Measurements from ENCODE around the gene SMAD1.
"Not testable (repeated sequence)": the region's sequence is repeated elsewhere in the genome, so short reads cannot be mapped to it uniquely, and the experiment has no call there.

SMAD1 gene

DNA sequence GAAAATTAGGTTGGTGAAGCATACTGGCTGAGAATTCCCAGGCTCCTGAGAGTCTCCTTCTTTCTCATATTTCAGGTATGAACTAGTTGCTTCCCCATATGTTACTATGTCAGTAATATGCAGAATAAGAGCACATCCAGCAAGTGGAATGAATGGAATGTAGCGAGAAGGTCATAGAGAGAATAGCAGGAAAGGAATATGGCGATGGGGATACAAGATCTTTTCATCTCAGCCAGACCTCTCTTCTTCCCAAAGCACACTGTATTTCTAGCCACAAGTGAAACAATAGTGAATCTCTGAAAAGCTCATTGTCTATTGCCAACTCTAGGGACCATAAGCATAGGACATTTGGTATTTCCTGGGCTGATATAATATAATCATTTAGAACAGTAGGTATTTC is 82.9 kb downstream of the SMAD1 start:
- DNase-seq (ENCODE audit: low read depth): no peak

DNA sequence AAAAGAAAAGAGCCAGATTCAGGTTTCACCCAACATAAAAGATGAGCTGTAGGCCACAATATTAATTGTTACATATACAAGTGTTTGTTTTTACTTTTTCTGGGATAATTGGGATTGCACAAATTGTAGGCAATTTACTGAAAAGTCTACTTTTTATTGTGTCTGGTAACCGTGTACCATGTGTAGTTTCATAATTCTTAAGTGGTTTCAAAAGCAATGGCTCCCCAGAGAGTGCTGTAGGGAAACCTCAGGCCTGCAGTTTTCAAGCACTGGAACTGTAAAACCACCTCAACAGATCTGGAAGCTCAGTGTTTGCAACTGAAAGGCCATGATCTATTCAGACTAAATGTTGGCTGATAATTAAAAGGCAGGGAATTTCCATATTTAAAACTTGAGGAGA is 83.7 kb downstream of the SMAD1 start:
- no peak for DNase-seq (ENCODE audit: low read depth)

DNA sequence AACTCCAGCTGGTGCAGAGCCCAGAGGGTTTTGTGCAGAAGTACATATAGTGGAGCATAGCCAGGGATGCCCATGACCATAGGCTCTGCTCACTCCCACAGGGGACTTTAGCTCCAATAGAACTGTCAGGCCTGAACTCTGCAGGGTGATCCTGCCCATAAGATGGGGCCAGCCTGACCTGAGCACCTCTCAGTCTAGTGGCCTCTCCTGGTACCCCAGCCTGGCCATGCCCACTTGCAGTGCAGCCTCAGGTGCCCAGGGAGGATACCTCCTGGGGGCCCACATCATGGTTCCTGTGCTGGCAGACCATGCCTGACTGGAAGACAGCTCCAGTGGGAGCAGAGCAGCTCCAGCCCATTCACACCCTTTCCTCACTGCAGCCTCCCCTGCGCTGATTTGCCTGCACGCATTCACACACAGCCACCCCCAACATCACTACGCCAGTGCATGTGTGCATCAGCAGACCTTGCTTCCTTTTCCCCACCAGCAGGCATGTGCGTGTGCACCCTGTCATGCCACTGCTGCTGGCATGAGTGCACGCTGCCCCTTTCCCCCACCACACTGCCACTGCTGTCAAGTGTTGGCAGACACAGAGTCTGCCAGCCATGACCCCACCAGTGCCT is 84.5 kb downstream of the SMAD1 start:
- DNase-seq (ENCODE audit: low read depth): no peak

DNA sequence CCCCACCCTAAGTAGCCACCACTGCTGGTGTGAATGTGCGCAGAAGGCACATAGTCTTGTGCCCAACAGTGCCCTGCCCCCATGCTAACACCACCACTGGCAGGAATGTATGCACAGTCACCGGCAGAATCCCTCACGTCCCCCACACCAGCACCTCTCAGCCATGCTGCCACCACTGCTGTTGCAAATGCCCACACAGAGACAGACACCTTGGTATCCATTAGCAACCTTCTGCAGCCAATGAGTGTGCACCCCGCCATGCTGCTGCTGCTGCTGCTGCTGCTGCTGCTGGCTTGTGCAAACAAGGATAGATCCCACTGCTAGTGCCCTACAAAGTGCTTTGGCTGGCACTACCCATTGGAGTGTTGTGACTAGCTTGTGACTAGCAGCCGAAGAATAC is 85.1 kb downstream of the SMAD1 start:
- DNase-seq (ENCODE audit: low read depth): no peak

DNA sequence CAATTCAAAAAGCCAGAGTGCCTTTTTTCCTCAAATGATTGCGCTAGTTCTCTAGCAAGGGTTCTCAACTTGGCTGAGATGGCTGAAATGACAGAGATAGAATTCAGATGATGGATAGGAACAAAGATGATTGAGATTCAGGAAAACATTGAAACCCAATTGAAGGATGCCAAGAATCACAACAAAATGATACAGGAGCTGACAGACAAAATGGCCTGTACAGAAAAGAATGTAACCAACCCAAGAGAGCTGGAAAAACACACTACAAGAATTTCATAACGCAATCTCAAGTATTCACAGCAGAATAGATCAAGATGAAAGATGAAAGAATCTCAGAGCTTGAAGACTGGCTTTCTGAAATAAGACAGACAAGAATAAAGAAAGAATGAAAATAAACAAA is 85.9 kb downstream of the SMAD1 start:
- no peak for DNase-seq (ENCODE audit: low read depth)

DNA sequence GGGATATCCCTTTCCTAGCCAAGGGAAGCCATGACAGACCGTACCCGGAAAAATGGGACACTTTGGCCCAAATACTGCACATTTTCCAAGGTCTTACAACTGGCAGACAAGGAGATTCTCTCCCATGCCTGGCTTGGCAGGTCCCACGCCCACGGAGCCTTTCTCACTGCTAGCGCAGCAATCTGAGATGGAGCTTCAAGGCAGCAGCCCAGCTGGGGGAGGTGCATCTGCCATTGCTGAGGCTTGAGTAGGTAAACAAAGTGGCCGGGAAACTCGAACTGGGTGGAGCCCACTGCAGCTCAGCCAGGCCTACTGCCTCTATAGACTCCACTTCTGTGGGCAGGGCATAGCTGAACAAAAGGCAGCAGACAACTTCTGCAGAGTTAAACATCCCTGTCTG is 92.9 kb downstream of the SMAD1 start:
- not testable (repeated sequence) for DNase-seq (ENCODE audit: low read depth)

DNA sequence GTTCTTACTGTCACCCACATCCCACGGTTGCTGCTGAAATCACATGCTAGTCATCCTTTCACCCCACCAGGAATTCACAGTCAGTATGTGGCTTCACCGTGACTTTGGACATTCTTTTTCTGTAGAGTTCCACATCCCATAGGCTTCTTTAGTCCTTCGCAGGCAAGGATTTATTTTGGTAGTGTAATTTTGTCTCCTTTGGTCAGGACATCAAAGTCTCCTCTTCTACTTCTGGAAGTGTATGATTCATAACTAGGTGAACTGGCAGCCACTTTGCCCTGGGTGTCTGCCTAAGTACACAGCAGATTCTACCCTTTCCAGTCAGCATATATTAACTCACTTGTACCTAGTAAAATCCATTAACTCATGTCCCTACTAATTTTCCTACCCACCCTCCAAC is 99.3 kb downstream of the SMAD1 start:
- DNase-seq (ENCODE audit: low read depth): no peak

DNA sequence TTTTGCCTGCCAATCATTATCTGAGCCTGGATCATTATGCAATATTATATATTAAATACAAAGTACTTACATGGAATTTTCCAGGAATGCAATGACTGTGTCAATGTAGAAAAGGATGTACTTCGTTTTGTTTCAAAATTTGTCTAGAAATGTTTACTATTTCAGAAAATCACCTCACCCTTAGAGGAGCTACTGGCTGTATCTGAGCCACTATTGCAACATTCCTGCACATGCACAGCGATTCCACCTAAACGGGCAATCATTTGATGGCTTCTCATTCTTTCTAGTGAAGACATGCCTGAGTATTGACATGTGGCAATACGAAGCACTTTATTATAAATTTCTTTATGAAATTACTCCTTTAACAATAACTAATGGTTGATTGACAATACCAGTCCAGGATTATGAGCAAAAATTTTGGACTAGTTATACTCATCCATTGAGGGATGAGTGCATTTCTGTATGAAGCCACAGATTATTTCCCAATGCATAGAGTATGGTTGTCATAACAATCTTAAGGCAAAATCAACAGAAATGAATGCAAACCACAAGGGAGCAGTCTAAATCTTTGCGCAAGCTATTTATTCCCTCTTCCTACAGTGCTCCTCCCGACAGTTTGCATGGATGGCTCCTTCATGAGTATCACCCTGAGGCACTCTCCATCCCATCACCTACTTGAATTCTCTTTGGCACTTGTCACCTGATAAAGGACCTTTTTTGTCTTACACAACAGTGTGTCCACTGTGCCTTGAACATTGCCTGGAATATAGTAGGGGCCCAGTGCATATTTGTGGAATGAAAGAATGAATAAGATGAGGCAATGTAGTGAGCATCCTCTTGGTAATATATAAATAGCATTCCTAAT is 101.8 kb downstream of the SMAD1 start:
- DNase-seq (ENCODE audit: low read depth): no peak

DNA sequence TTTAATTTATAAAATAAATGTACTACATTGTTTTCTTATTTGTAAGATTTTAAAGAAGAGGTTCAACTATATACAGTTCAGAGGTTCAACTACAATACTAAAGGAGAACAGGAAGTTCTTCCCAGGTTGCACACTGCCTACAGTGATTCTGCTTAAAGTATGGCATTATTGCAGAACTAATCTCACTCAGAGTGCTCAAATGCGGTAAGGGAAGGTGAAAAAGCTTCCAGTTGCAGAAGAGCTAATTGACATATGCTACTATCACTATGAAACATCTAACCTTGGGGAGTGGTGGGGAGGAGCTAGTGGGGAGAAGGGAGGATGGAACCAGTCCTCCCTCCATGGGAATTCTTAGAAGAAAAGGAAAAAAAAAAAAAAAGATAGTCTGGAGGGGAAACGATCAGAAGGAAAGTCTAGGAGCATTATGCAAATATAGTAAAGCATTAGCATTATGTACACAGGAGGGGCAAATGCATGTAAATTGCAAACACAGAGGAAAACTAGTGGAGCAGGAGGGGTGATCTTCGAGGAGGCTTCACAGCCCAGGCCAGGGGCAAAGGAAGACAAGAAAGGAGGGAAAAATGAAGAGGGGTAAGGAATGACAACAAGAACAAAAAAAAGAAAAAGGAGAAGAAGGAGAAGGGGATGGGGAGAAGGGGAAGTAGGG is 105.6 kb downstream of the SMAD1 start:
- DNase-seq (ENCODE audit: low read depth): no peak

DNA sequence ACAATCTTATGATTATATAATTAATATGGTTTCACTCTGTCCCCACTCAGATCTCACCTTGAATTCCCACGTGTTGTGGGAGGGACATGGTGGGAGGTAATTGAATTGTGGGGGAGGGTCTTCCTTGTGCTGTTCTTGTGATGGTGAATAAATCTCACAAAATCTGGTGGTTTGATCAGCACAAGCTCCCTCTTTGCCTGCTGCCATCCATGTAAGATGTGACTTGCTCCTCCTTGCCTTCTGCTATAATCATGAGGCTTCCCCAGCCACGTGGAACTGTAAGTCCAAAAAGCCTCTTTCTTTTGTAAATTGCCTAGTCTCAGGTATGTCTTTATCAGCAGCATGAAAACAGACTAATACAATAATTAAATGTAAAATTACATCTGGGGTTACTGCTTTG is 107.7 kb downstream of the SMAD1 start:
- DNase-seq (ENCODE audit: low read depth): not testable (repeated sequence)

DNA sequence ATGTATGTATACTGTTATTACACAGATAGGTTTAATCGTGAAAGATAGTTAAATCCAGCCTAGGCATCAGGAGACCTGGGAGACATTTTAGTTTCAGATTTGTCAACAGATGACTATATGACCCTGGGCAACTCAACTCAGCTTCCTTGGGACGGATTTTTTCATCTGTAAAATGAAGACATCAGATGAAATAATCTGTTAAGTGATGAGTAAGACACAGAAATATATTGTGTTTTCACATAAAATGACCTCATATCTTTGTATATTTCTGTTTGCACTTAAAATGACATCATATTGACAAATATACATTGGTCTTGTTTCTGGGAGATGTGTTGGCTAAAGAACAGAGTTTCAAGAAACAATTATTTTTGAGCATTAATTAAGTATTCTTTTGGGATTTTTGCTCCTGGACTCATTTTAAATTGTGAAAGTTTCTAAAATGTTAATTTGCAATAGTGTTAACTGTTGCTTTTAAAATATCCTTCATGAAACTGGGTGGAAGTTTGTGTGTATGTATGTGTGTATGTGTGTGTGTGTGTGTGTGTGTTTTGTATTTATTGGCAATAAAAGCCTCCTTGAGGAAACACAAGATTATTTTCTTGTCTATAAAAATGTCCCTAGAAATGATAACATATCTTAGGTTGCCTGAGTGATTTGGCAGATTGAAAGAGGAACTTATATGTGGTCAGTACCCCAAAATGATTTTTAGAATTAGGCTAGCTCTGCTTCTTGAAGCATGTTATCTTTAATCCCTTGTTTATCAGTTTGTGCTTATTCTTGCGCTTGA is 108.5 kb downstream of the SMAD1 start:
- DNase-seq (ENCODE audit: low read depth): no peak

DNA sequence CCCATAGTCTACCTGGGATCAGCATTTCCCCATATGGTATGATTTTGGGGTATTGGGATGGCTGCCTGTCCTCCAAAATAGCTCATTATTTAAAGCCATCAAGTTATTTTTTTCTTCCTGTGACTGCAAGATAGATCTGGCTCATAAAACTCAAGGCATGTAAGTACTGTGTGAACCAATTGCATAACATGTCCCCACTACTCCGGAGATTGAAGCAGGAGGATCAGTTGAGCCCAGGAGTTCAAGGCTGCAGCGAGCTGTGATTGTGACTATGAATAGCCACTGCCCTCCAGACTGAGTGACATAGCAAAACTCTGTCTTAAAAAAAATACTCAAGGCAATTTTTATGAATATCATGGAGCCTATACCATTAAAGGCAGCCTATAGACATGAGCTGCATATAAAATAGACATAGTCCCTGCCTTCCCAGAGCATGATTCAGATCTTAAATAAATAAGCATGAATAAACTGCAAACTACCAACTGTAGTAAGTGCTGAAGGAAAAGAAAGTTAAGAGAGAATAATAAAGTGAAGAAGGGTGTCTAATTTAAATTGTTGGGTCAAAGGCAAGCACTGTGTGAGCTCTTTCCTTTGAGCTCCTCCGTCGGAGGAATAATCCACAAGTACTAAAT is 120.6 kb downstream of the SMAD1 start:
- DNase-seq (ENCODE audit: low read depth): no peak

DNA sequence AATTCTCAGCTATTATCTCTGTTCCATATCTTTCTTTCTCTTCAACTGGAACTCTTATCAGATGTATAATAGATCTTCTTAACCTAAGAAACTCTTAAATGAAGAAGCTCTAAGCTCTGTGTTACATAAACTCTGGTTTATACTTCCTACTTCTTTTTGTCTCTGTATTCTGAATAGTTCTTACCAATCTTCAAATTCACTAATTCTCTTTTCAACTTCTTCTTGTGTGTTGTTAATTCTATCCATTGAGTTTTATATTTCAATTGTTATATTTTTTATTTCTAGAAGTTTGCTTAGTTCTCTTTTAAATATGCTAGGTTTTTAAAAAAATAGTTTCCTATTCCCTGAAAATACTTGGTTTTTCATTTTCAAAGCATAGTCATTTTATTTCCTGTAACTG is 124.3 kb downstream of the SMAD1 start:
- no peak for DNase-seq (ENCODE audit: low read depth)

All from stimulated activated CD8-positive, alpha-beta memory T cell treated with anti-CD3 and anti-CD28 coated beads, Interleukin-15, amount 100 ng/mL, for 1 hour (primary cell).